ENCODE results near the gene RBMS2. TPM values are rescaled to one million over a fixed set of nuclear protein-coding genes. Genes with fewer than 3 reads are reported as not detected.

Gene RBMS2, protein sequence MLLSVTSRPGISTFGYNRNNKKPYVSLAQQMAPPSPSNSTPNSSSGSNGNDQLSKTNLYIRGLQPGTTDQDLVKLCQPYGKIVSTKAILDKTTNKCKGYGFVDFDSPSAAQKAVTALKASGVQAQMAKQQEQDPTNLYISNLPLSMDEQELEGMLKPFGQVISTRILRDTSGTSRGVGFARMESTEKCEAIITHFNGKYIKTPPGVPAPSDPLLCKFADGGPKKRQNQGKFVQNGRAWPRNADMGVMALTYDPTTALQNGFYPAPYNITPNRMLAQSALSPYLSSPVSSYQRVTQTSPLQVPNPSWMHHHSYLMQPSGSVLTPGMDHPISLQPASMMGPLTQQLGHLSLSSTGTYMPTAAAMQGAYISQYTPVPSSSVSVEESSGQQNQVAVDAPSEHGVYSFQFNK
- total RNA-seq, result 1 to 10 TPM; 2.5 to 5.1 TPM

DNA sequence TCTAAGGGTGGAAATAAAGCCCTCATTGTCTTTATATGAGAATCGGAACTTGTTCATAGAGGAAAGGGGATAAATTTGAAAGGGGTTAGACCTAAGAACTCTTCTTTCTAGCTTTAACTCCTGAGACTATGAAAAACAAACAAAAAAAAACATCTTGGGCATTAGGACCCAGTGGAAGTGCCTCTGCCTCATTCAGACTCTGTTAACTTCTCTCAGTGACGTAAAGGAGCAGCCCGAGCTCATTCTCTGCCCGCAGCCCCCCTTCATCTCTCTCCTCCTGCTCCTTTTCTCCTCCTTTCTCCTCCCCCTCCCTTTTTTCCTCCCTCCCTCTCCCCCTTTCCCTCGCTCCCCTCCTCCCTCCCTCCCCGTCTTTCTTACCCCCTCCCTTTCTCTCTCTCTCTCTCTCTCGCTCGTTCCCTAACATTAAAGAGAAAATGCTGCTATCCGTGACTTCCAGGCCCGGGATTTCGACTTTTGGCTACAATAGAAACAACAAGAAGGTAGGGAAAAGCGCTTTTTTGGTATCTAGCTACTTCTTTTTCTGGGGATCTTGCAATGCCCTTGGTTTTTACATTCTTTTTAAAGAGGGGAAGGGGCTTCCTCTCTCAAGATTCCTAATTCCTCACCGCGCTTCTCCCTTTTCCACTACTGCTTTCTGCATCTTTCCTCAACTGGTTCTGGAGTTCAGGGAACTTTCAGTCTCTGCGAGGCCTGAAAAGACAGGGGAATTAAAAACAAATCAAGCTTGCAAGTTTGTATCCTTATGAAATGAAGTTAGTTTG is at the start of gene RBMS2:
RBMS2 (plus strand) TSS at position 231 of the 782 bp plus-strand sequence; CDS start at position 435, 204 bp downstream.
- H3K4me3 Mint-ChIP-seq, result peak within 1 kb of the TSS; percentile 62
- no peaks in the 10 kb centered on the region for H3K9me3 Mint-ChIP-seq
- H3K27me3 Mint-ChIP-seq (ENCODE audit: low read depth), result no peaks in the 10 kb centered on the region
- H3K27ac Mint-ChIP-seq, result no peak within 1 kb of the TSS
- intact Hi-C loops (cut with micrococcal nuclease), result loop anchor here (1.0 to 2.0 kb wide), 3 partner anchors 51 to 115 kb away; partner anchors contain the start of gene BAZ2A
- H3K36me3 Mint-ChIP-seq (ENCODE audit: low read depth), result no peaks in the 10 kb centered on the region
- peaks cover 28% of the 10 kb centered on the region for H3K4me1 Mint-ChIP-seq (ENCODE audit: low read depth)
- peak; percentile 56 for DNase-seq
- CTCF ChIA-PET, result interaction anchor here (0.6 to 2.7 kb wide), 9 partner anchors 8 to 467 kb away, joined by 3 to 13 read pairs (median 4); no protein-coding TSS in a partner anchor

DNA sequence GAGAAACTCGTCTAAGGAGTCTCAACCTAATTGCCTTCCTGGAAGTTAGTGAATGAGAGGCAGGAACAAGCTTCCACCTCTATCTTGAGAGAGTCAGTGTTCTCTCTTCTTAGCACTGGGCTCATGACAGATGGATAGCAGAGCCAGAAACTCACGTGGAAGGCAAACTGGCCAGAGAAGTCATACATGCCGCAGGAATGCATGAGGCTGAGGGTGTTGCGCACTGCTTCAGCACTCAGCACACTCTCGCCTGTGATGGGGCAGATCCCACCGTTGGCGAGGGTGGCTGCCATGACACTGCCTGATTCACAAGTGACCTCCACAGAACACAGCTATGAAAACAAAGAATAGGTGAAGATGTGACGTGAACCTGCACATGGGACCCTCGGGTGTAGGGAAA is 47.2 kb upstream of the RBMS2 start:
- Mint-ChIP-seq H3K36me3 (ENCODE audit: low read depth) (peaks cover 15% of the 10 kb centered on the region), H3K27me3 (ENCODE audit: low read depth) (no peaks in the 10 kb centered on the region), H3K4me3 (no peak overlapping the region), H3K27ac (no peak overlapping the region), H3K4me1 (ENCODE audit: low read depth) (peaks cover 25% of the 10 kb centered on the region), H3K9me3 (no peaks in the 10 kb centered on the region)
- intact Hi-C loops (cut with micrococcal nuclease), result no loop called here
- CTCF ChIA-PET, result interaction anchor here (0.6 kb wide), 1 partner anchor 9 kb away, joined by 3 read pairs; no protein-coding TSS in a partner anchor
- no peak for DNase-seq

DNA sequence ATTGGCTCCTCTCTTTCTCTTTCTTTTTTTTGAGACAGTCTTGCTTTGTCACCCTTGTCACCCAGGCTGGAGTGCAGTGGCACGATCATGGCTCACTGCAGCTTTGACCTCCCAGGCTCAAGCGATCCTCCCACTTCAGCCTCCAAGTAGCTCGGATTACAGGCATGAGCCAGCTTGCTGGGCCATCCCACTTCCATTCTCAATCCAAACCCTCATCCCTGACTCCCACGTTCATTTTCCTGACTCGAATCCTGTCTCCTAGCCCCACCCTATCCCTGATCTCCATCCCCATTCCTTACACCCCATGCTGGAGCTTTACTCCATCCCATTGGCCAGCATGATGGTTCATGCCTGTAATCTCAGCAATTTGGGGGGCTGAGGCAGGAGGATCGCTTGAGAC is 45.5 kb upstream of the RBMS2 start:
- peaks cover 21% of the 10 kb centered on the region for H3K4me1 Mint-ChIP-seq (ENCODE audit: low read depth)
- intact Hi-C loops (cut with micrococcal nuclease), result no loop called here
- no peak overlapping the region for H3K4me3 Mint-ChIP-seq
- peaks cover 8% of the 10 kb centered on the region for H3K36me3 Mint-ChIP-seq (ENCODE audit: low read depth)
- H3K9me3 Mint-ChIP-seq, result no peaks in the 10 kb centered on the region
- DNase-seq, result no peak
- no peaks in the 10 kb centered on the region for H3K27me3 Mint-ChIP-seq (ENCODE audit: low read depth)
- CTCF ChIA-PET, result interaction anchor here (0.6 to 2.5 kb wide), 2 partner anchors 12 to 429 kb away, joined by 3 to 7 read pairs; no protein-coding TSS in a partner anchor
- no peak overlapping the region for H3K27ac Mint-ChIP-seq

DNA sequence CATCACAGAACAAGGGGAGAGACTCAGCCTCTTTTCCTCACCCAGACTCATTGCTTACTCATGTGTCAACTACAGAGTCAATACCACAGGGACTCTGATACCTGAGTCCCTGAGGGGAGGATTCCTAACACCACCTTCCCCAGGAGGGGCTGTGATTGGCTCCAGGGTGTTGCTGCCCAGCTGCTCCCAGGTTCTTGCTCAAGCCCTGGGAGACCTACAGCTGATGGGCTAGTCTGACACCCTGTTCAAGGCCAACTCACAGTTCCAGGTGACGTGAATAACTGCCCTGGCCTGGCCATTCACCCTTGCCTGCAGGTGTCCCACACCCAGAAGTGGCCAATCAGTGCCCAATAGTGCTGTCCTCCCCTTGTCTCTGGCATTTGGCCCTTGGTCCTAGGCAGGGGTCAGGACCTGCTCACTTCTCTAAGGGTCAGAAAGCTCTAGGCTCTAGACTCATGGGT is 44.6 kb upstream of the RBMS2 start:
- Mint-ChIP-seq H3K27me3 (ENCODE audit: low read depth) (no peaks in the 10 kb centered on the region), H3K36me3 (ENCODE audit: low read depth) (peaks cover 5% of the 10 kb centered on the region), H3K4me3 (no peak overlapping the region), H3K4me1 (ENCODE audit: low read depth) (peaks cover 12% of the 10 kb centered on the region), H3K27ac (no peak overlapping the region), H3K9me3 (no peaks in the 10 kb centered on the region)
- CTCF ChIA-PET, result interaction anchor here (2.5 kb wide), 1 partner anchor 13 kb away, joined by 7 read pairs; no protein-coding TSS in a partner anchor
- intact Hi-C loops (cut with micrococcal nuclease), result no loop called here
- no peak for DNase-seq

DNA sequence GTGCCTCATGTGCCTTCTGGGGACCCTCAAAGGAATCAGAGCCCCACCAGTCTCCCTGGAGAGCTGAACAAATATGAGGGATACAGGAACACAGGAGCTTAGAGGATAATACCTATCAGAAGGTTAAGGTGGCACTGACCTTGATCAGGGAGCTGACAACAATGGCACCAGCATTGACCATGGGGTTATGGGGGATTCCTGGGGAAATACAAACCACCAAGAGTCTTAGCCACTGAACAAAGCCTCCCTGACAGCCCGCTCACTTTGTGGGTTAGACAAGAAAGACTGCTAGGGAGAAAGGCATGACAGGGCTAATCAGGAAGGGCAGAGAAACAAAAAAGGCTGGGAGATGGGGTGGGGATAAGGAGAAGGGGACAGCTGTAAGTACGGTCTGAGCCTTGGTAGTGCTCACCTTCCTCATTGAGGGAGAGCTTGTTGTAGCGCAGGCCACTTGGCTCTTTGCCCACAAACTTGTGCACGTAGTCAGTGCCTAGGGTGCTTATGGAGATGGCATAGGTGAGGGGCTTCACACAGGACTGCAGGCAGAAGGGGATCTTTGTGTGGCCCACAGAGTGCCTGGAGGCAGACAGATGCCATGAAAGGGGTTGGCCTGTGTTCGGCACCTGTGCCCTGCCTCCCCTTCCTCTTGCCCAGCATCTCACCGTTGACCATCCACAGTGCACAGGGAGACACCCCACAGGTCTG is 43.9 kb upstream of the RBMS2 start:
- H3K4me1 Mint-ChIP-seq (ENCODE audit: low read depth), result peaks cover 10% of the 10 kb centered on the region
- CTCF ChIA-PET, result interaction anchor here (0.7 to 2.5 kb wide), 2 partner anchors 13 kb away, joined by 3 to 7 read pairs; no protein-coding TSS in a partner anchor
- peaks cover 5% of the 10 kb centered on the region for H3K36me3 Mint-ChIP-seq (ENCODE audit: low read depth)
- no peaks in the 10 kb centered on the region for H3K9me3 Mint-ChIP-seq
- intact Hi-C loops (cut with micrococcal nuclease), result no loop called here
- no peak overlapping the region for H3K27ac Mint-ChIP-seq
- H3K4me3 Mint-ChIP-seq, result no peak overlapping the region
- H3K27me3 Mint-ChIP-seq (ENCODE audit: low read depth), result no peaks in the 10 kb centered on the region
- no peak for DNase-seq

DNA sequence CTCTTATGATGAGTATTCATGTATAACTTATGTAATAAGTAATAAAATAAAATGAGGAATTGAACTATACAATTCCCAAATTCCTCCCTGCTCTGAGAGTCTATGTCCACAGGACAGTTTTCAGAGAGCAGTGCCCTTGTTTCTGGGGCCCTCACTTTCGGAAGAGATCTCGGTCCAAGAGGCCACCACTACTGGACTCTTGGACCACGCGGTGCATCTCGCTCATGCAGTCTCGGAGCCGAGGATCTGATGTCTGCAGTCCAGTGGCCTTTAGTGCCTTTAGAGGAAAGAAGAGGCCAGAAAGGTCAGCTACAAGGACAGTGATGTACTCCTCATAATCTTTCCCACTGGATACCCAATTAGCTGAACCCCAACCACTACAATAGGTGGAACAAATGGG is 42.0 kb upstream of the RBMS2 start:
- DNase-seq, result no peak
- H3K4me3 Mint-ChIP-seq, result no peak overlapping the region
- CTCF ChIA-PET, result no interaction called here
- H3K27ac Mint-ChIP-seq, result no peak overlapping the region
- H3K4me1 Mint-ChIP-seq (ENCODE audit: low read depth), result peaks cover 10% of the 10 kb centered on the region
- no peaks in the 10 kb centered on the region for H3K27me3 Mint-ChIP-seq (ENCODE audit: low read depth)
- intact Hi-C loops (cut with micrococcal nuclease), result no loop called here
- no peaks in the 10 kb centered on the region for H3K9me3 Mint-ChIP-seq
- H3K36me3 Mint-ChIP-seq (ENCODE audit: low read depth), result peaks cover 3% of the 10 kb centered on the region

DNA sequence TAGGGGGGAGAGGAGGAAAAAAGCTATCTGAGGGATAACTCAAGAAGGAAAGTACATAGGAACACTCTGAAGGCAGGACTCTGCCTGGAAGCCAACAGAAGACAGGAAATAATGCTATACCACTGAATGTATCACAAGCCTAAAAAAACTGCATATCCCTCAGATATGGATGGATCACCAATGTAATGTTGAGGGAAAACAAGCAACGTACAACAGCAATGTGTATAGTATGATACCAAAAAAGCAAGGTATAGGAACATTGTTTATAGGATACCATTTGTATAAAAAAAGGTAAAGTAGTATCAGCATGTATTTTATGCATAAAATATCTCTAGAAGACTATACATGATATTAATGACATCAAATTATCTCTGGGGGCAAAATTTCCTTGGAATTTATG is 37.1 kb upstream of the RBMS2 start:
- H3K27ac Mint-ChIP-seq, result no peak overlapping the region
- H3K4me3 Mint-ChIP-seq, result no peak overlapping the region
- DNase-seq, result no peak
- peaks cover 3% of the 10 kb centered on the region for H3K9me3 Mint-ChIP-seq
- CTCF ChIA-PET, result interaction anchor here (0.6 kb wide), 1 partner anchor 22 kb away, joined by 4 read pairs; no protein-coding TSS in a partner anchor
- H3K36me3 Mint-ChIP-seq (ENCODE audit: low read depth), result peaks cover 4% of the 10 kb centered on the region
- intact Hi-C loops (cut with micrococcal nuclease), result no loop called here
- peaks cover 27% of the 10 kb centered on the region for H3K4me1 Mint-ChIP-seq (ENCODE audit: low read depth)
- peaks cover 17% of the 10 kb centered on the region for H3K27me3 Mint-ChIP-seq (ENCODE audit: low read depth)

DNA sequence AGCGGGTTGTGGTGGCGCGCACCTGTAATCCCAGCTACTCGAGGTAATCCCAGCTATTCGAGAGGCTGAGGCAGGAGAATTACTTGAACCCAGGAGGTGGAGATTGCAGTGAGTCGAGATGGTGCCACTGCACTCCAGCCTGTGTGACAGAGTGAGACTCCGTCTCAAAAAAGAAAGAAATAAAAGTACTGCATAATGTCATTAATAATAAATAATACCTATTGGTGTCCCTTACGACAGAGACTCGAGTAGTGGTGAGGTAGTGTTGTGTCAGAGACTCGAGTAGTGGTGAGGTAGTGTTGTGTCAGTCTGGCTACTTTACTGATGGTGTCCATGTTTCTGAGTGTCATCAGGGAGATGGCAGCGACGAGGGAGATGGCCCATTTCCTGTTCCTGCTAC is 34.9 kb upstream of the RBMS2 start:
- peaks cover 16% of the 10 kb centered on the region for H3K4me1 Mint-ChIP-seq (ENCODE audit: low read depth)
- H3K36me3 Mint-ChIP-seq (ENCODE audit: low read depth), result peaks cover 3% of the 10 kb centered on the region
- H3K9me3 Mint-ChIP-seq, result peaks cover 3% of the 10 kb centered on the region
- peaks cover 19% of the 10 kb centered on the region for H3K27me3 Mint-ChIP-seq (ENCODE audit: low read depth)
- H3K27ac Mint-ChIP-seq, result no peak overlapping the region
- H3K4me3 Mint-ChIP-seq, result no peak overlapping the region
- intact Hi-C loops (cut with micrococcal nuclease), result no loop called here
- CTCF ChIA-PET, result no interaction called here
- DNase-seq, result no peak

DNA sequence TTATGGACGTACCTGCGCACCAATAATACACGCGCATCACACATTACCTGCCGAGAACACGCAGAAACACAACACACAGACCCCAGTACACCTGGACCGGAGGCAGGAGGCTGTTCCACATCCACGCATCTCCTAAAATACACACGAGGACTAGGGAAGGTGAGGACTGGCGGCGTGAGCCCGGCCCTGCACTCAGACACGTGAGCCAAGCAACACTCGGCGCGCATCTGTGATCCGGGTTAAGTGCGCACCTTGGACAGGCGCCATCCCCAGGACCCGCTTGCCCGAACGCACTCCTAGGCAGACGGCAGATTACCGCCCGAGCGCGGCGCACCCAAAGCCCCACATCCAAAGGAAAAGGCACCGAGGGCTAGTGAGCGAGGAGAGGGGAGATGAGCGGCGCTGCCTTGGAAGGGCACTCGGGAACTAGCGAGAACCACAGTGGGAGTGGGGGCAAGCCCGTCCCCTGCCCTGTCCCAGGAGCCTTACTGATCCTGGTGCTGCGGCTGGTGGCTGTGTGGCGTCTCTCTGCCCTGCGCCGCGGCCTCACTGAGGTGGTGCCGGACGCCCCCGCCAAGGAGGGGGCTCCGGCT is 34.1 kb upstream of the RBMS2 start:
- Mint-ChIP-seq H3K27me3 (ENCODE audit: low read depth) (peaks cover 19% of the 10 kb centered on the region), H3K4me1 (ENCODE audit: low read depth) (peaks cover 16% of the 10 kb centered on the region), H3K9me3 (peaks cover 3% of the 10 kb centered on the region), H3K36me3 (ENCODE audit: low read depth) (peaks cover 3% of the 10 kb centered on the region), H3K27ac (no peak overlapping the region), H3K4me3 (peak overlapping the region; percentile 84)
- peak; percentile 48 for DNase-seq
- CTCF ChIA-PET, result interaction anchor here (1.0 to 1.6 kb wide), 2 partner anchors 86 to 149 kb away, joined by 5 to 6 read pairs; no protein-coding TSS in a partner anchor
- intact Hi-C loops (cut with micrococcal nuclease), result loop anchor here (1.0 kb wide), 2 partner anchors 19 to 38 kb away; partner anchors contain the start of genes SPRYD4 and TIMELESS

DNA sequence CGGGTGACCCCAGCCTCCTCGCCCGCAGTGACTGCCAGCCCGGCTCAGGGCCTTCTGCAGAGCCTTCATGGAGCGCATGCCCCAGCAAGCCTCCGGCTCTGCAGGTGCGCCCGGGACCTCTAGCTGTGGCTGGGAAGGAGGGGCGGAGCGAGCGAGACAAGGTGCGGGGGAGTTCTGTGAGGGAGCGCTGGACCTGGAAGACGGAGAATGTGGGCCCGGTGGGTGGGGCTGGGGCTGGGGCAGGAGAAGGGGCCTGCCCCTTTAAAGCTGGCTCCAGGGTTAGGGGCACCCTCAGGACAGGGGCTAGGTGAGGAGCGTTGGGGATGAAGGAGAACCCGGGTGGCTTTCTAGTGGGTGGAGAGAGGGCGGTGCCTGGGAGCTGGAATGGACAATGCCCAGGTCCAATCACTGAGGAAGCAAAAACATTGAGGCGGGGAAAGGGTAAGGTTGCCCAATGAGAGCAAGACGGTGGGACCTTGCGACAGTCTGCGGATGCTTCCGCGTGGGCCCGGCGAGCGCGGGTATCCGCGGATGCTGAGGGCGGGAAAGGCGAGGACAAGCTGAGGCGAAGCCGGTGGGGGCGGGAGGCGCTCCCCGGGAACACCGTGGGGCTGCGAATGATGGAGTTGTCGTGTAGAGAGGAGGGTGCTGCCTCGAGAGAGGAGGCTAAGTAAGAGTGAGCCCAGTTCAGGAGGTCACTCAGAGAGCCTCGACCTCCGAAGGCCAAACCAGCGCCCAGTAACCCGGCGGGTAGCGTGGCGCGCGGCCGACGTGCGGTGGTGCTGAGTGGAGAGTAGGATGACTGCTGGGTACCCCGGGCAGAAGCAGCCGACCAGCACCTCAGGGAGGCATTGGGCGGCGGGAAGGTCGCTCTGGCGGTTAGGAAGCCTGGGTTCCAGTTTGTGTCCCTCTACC is 33.3 kb upstream of the RBMS2 start, which contains the start of gene GLS2:
GLS2 (minus strand) TSS at position 121 of the 915 bp plus-strand sequence; CDS start at position 78, 43 bp downstream.
- H3K4me3 Mint-ChIP-seq, result peak within 1 kb of the TSS; percentile 84
- peaks cover 19% of the 10 kb centered on the region for H3K27me3 Mint-ChIP-seq (ENCODE audit: low read depth)
- H3K27ac Mint-ChIP-seq, result no peak within 1 kb of the TSS
- peaks cover 3% of the 10 kb centered on the region for H3K36me3 Mint-ChIP-seq (ENCODE audit: low read depth)
- CTCF ChIA-PET, result interaction anchor here (0.6 to 1.6 kb wide), 4 partner anchors 15 to 148 kb away, joined by 3 to 6 read pairs (median 4); no protein-coding TSS in a partner anchor
- peak; percentile 79 for DNase-seq
- peaks cover 16% of the 10 kb centered on the region for H3K4me1 Mint-ChIP-seq (ENCODE audit: low read depth)
- intact Hi-C loops (cut with micrococcal nuclease), result loop anchor here (1.0 kb wide), 2 partner anchors 20 to 39 kb away; partner anchors contain the start of genes SPRYD4 and TIMELESS
- peaks cover 3% of the 10 kb centered on the region for H3K9me3 Mint-ChIP-seq
